Mucosa of descending colon (tissue), 3 donors: Measurements from ENCODE around the gene ZSCAN10. TPM values are rescaled to one million over a fixed set of nuclear protein-coding genes. Genes with fewer than 3 reads are reported as not detected.

Experiments
- ATAC-seq: fragments of 200-7000 bp; cut with Tn5 transposase; one replicate; pipeline ENCODE4 v1.9.1; 2020; ENCODE audit warnings: mild to moderate bottlenecking, moderate library complexity
- DNase-seq, 3 donors: peaks; one replicate each; pipeline ENCODE4 v3.0.0-alpha.2; 2020
- H3K36me3 ChIP-seq: fragments of 200-600 bp; one replicate; pipeline ENCODE4 v1.8.0; 2021; ENCODE audit warnings: low read depth, mild to moderate bottlenecking
- H3K4me1 ChIP-seq: fragments of 200-600 bp; one replicate; pipeline ENCODE4 v1.8.0; 2021; ENCODE audit warnings: low read depth, mild to moderate bottlenecking
- H3K4me3 ChIP-seq: fragments of 200-600 bp; one replicate; pipeline ENCODE4 v1.8.0; 2021; ENCODE audit warnings: mild to moderate bottlenecking
- H3K9me3 ChIP-seq: fragments of 200-600 bp; one replicate; pipeline ENCODE4 v1.8.0; 2021; ENCODE audit warnings: mild to moderate bottlenecking
- intact Hi-C, 2 donors: fragments of 100-400 bp; cut with DNase I in 1 of 2; cut with micrococcal nuclease in 1 of 2; formaldehyde crosslinking; loops; one replicate each; pipeline versions ENCODE4 v1.11.0 to v1.11.1; 2022; cut with DNase I, micrococcal nuclease
- total RNA-seq, 3 donors: library from RNA; stranded (reverse); fragmentation: NEBNext Ultra II Directional in 2 of 3; extraction: Animal tissue kit (Norgen Biotek cat#: 25700) in 2 of 3; gene quantifications; one replicate each; pipeline versions ENCODE4 v1.2.1 to v1.2.4, GENCODE V29; 2021 to 2023
- TF ChIP-seq, protein P1 (sequence below): fragments of 200-600 bp; IDR thresholded peaks from one replicate; pipeline ENCODE4 v1.8.0; 2022; ENCODE audit warnings: antibody characterized with exemption, mild to moderate bottlenecking
- donor health status: DM: no; HTN: no; CAD: no; lungs with moderate emphysema.
- donor health status: DM: no; HTN: no; CAD: no.
- donor health status: DM: no; HTN: yes; CAD: no.

Gene ZSCAN10
- total RNA-seq, 3 donors from 2014 or later, result not detected

- H3K4me3 ChIP-seq, result peak overlapping the region; percentile 14
- intact Hi-C loops, result no loop called here
- ATAC-seq (peak; percentile 97), DNase-seq (peak; percentile 93 to 96 (median 95))
- H3K9me3 ChIP-seq, result no peaks in the 10 kb centered on the region
- H3K4me1 ChIP-seq, result peaks cover 13% of the 10 kb centered on the region
- no peaks in the 10 kb centered on the region for H3K36me3 ChIP-seq
- TF ChIP-seq, protein P1, sequence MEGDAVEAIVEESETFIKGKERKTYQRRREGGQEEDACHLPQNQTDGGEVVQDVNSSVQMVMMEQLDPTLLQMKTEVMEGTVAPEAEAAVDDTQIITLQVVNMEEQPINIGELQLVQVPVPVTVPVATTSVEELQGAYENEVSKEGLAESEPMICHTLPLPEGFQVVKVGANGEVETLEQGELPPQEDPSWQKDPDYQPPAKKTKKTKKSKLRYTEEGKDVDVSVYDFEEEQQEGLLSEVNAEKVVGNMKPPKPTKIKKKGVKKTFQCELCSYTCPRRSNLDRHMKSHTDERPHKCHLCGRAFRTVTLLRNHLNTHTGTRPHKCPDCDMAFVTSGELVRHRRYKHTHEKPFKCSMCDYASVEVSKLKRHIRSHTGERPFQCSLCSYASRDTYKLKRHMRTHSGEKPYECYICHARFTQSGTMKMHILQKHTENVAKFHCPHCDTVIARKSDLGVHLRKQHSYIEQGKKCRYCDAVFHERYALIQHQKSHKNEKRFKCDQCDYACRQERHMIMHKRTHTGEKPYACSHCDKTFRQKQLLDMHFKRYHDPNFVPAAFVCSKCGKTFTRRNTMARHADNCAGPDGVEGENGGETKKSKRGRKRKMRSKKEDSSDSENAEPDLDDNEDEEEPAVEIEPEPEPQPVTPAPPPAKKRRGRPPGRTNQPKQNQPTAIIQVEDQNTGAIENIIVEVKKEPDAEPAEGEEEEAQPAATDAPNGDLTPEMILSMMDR, result no peak
These were observed 7.3 kb upstream of the ZSCAN10 start for GRCh38 chr16:3106205-3106928.

GRCh38 chr16:3101841-3102470 lies 2.9 kb upstream of the ZSCAN10 start:
- Histone ChIP-seq H3K4me3 (no peak overlapping the region), H3K9me3 (no peaks in the 10 kb centered on the region), H3K4me1 (peaks cover 21% of the 10 kb centered on the region), H3K36me3 (no peaks in the 10 kb centered on the region)
- TF ChIP-seq, protein P1, result no peak
- ATAC-seq (no peak), DNase-seq (peak in 2 of 3 donors; percentile 38 to 51)
- intact Hi-C loops, result no loop called here

- H3K4me1 ChIP-seq, result peaks cover 21% of the 10 kb centered on the region
- peak in 2 of 3 donors; percentile 47 to 51 for DNase-seq
- no peaks in the 10 kb centered on the region for H3K36me3 ChIP-seq
- TF ChIP-seq, protein P1, result no peak
- H3K4me3 ChIP-seq, result no peak overlapping the region
- H3K9me3 ChIP-seq, result no peaks in the 10 kb centered on the region
- ATAC-seq, result no peak
- intact Hi-C loops, result no loop called here
These were observed 2.1 kb upstream of the ZSCAN10 start for GRCh38 chr16:3101018-3101840.

GRCh38 chr16:3099732-3100499 lies 822 bp upstream of the ZSCAN10 start:
- intact Hi-C loops, result no loop called here
- TF ChIP-seq, protein P1, result no peak
- peak; percentile 97 to 99 (median 97) for DNase-seq

DNA sequence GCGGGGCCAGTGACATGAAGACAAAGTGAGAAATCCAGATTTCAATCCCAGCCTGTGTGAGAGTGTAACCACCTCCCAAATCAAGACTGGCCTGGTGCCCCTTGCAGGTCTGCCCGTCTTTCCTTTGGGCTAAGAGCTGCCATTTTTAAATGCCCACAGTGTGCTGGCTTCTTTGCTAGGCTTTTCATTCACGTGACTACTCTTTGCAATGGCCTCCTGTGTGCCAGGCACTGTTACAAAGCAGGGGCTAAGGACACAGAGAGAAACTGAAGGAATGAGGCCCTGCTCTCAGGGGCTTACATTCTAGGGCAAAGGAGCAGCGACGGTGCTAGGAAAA lies 269 bp upstream of the ZSCAN10 start:
- Histone ChIP-seq H3K36me3 (no peaks in the 10 kb centered on the region), H3K9me3 (no peaks in the 10 kb centered on the region), H3K4me1 (peaks cover 17% of the 10 kb centered on the region), H3K4me3 (no peak overlapping the region)
- TF ChIP-seq, protein P1, result no peak
- no peak for ATAC-seq
- no peak for DNase-seq
- intact Hi-C loops, result no loop called here

More at GRCh38 chr16:3099732-3100499, 822 bp upstream of the ZSCAN10 start:
- Histone ChIP-seq H3K36me3 (no peaks in the 10 kb centered on the region), H3K4me3 (no peak overlapping the region), H3K4me1 (peaks cover 17% of the 10 kb centered on the region), H3K9me3 (no peaks in the 10 kb centered on the region)
- peak; percentile 99 for ATAC-seq
